ENCODE measurements around the gene WDR74.

GRCh38 chr11:62832336-62833234 lies 6.8 kb downstream of the WDR74 start, which contains the start of gene TEX54:
- TF ChIP-seq EZH2 (IDR thresholded peaks at IDR 0.05; ENCODE audit: borderline replicate concordance, low read depth, low read length, poor library complexity, severe bottlenecking), result no peak
- no peak for TF ChIP-seq CTCF (conservative IDR thresholded peaks at IDR 0.05; ENCODE audit: low read depth, low read length)
